IMR-90 (cell line): ENCODE results near the gene EFEMP1.

Experiments used
- CEBPB ChIP-seq: IDR thresholded peaks from 2 replicates; pipeline ENCODE4 v1.6.1; 2012; ENCODE audit warnings: low read depth, low read length, improper control_type of control experiment
- CHD1 ChIP-seq: IDR thresholded peaks from 2 replicates; pipeline ENCODE4 v1.6.1; 2012; ENCODE audit warnings: low read depth, low read length, improper control_type of control experiment
- CTCF ChIP-seq: conservative IDR thresholded peaks from 2 replicates; pipeline ENCODE4 v1.5.1; 2012; ENCODE audit warnings: mild to moderate bottlenecking, low read depth, low read length, improper control_type of control experiment
- MAFK ChIP-seq: IDR thresholded peaks from 2 replicates; pipeline ENCODE4 v1.6.1; 2012; ENCODE audit warnings: low read depth, low read length, improper control_type of control experiment
- MXI1 ChIP-seq: IDR thresholded peaks from 2 replicates; pipeline ENCODE4 v1.6.1; 2012; ENCODE audit warnings: low read depth, mild to moderate bottlenecking, low read length, moderate library complexity, borderline replicate concordance
- POLR2A ChIP-seq: IDR thresholded peaks from 2 replicates; pipeline ENCODE4 v1.6.1; 2012; ENCODE audit warnings: mild to moderate bottlenecking, low read depth, low read length
- RAD21 ChIP-seq: IDR thresholded peaks from 2 replicates; pipeline ENCODE4 v1.6.1; 2012; ENCODE audit warnings: low read length, improper control_type of control experiment
- RCOR1 ChIP-seq: IDR thresholded peaks from 2 replicates; pipeline ENCODE4 v1.6.1; 2012; ENCODE audit warnings: mild to moderate bottlenecking, low read length, improper control_type of control experiment; ENCODE audit not compliant: insufficient replicate concordance
- SMC3 ChIP-seq: fragments of 150-350 bp; IDR thresholded peaks from 2 replicates; pipeline ENCODE4 v1.6.1; 2016; ENCODE audit warnings: low read depth, mild to moderate bottlenecking, antibody characterized with exemption, low read length, moderate library complexity
- TF ChIP-seq, protein P1 (sequence below): fragments of 150-350 bp; IDR thresholded peaks from 2 replicates; pipeline ENCODE4 v1.6.1; 2017; ENCODE audit warnings: mild to moderate bottlenecking, antibody characterized with exemption, low read length, low read depth

GRCh38 chr2:55883357-55883756, 40.2 kb downstream of the EFEMP1 start:
- no peak for TF ChIP-seq MAFK
- TF ChIP-seq POLR2A: no peak
- TF ChIP-seq MXI1: no peak
- no peak for TF ChIP-seq CTCF
- no peak for TF ChIP-seq RAD21
- TF ChIP-seq CEBPB: no peak
- TF ChIP-seq, protein P1, sequence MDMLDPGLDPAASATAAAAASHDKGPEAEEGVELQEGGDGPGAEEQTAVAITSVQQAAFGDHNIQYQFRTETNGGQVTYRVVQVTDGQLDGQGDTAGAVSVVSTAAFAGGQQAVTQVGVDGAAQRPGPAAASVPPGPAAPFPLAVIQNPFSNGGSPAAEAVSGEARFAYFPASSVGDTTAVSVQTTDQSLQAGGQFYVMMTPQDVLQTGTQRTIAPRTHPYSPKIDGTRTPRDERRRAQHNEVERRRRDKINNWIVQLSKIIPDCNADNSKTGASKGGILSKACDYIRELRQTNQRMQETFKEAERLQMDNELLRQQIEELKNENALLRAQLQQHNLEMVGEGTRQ: no peak
- no peak for TF ChIP-seq SMC3
- TF ChIP-seq CHD1: no peak
- no peak for TF ChIP-seq RCOR1
